ENCODE results near the gene ADAMTS7.

GRCh38 chr15:78768531-78769408 lies 42.5 kb downstream of the ADAMTS7 start:
- TF ChIP-seq CTCF (conservative IDR thresholded peaks at IDR 0.05; ENCODE audit: low read depth, low read length), result no peak
- no peak for TF ChIP-seq RAD21 (IDR thresholded peaks at IDR 0.05; ENCODE audit: low read length)
- TF ChIP-seq NFE2L2 (IDR thresholded peaks at IDR 0.05; ENCODE audit: low read depth, low read length), result no peak

All from IMR-90 (cell line).